Measurements from ENCODE around the gene ITGA2B. TPM values are rescaled to one million over a fixed set of nuclear protein-coding genes. Genes with fewer than 3 reads are reported as not detected.

ITGA2B gene
- total RNA-seq, 2 experiments from 2014 or later = 0.36 to 0.62 TPM

GRCh38 chr17:44323359-44324091 lies 65.9 kb downstream of the ITGA2B start:
- H3K36me3 Mint-ChIP-seq = peaks cover 18% of the 10 kb centered on the region
- no peaks in the 10 kb centered on the region for H3K9me3 Mint-ChIP-seq
- peaks cover 23% of the 10 kb centered on the region for H3K4me1 Mint-ChIP-seq
- DNase-seq = no peak
- H3K4me3 Mint-ChIP-seq = peak overlapping the region; percentile 88
- peak overlapping the region; percentile 82 for H3K27ac Mint-ChIP-seq
- no peaks in the 10 kb centered on the region for H3K27me3 Mint-ChIP-seq

GRCh38 chr17:44322236-44322895 lies 67.1 kb downstream of the ITGA2B start:
- Mint-ChIP-seq H3K4me3 (peak overlapping the region; percentile 52), H3K4me1 (peaks cover 18% of the 10 kb centered on the region), H3K36me3 (peaks cover 20% of the 10 kb centered on the region), H3K27me3 (peaks cover 7% of the 10 kb centered on the region), H3K27ac (no peak overlapping the region), H3K9me3 (no peaks in the 10 kb centered on the region)
- DNase-seq = no peak

Other genes starting within 250 kb of the ITGA2B start
- gene HROB, start 247.7 kb downstream of the ITGA2B start, total RNA-seq = 10 to 100 TPM; 18.5 to 20.1 TPM
- gene ASB16, start 218.9 kb downstream of the ITGA2B start, total RNA-seq = not detected
- 10 to 100 TPM; 17.1 to 18.2 TPM for gene TMUB2, start 202.7 kb downstream of the ITGA2B start, total RNA-seq
- gene ATXN7L3, start 189.8 kb downstream of the ITGA2B start, total RNA-seq = 10 to 100 TPM; 78.7 to 83.4 TPM
- 100 to 1,000 TPM; 158 to 169 TPM for gene UBTF, start 170.0 kb downstream of the ITGA2B start, total RNA-seq
- not detected for gene SLC4A1, start 121.5 kb downstream of the ITGA2B start, total RNA-seq
- under 1 TPM; 0.08 to 0.16 TPM for gene RUNDC3A, start 81.0 kb downstream of the ITGA2B start, total RNA-seq
- 100 to 1,000 TPM; 193 to 200 TPM for gene SLC25A39, start 64.8 kb downstream of the ITGA2B start, total RNA-seq
- gene GRN, start 44.3 kb downstream of the ITGA2B start, total RNA-seq = 10 to 100 TPM; 34.4 to 36.1 TPM
- gene FAM171A2, start 25.8 kb downstream of the ITGA2B start, total RNA-seq = under 1 TPM; 0.14 to 0.19 TPM
- 10 to 100 TPM; 34.9 to 36.2 TPM for gene GPATCH8, start 113.8 kb upstream of the ITGA2B start, total RNA-seq
- gene FZD2, start 167.8 kb upstream of the ITGA2B start, total RNA-seq = not detected